DMS114 treated with DMSO at 0.1 percent for 48 hours (cell line): Measurements from ENCODE around the gene AFAP1L1.

ENCODE experiments used
- DNase-seq: peaks from one replicate; lab custom pipeline; 2025; ENCODE audit not compliant: unreplicated experiment; lab: John Stamatoyannopoulos, UW

Gene AFAP1L1

DNA sequence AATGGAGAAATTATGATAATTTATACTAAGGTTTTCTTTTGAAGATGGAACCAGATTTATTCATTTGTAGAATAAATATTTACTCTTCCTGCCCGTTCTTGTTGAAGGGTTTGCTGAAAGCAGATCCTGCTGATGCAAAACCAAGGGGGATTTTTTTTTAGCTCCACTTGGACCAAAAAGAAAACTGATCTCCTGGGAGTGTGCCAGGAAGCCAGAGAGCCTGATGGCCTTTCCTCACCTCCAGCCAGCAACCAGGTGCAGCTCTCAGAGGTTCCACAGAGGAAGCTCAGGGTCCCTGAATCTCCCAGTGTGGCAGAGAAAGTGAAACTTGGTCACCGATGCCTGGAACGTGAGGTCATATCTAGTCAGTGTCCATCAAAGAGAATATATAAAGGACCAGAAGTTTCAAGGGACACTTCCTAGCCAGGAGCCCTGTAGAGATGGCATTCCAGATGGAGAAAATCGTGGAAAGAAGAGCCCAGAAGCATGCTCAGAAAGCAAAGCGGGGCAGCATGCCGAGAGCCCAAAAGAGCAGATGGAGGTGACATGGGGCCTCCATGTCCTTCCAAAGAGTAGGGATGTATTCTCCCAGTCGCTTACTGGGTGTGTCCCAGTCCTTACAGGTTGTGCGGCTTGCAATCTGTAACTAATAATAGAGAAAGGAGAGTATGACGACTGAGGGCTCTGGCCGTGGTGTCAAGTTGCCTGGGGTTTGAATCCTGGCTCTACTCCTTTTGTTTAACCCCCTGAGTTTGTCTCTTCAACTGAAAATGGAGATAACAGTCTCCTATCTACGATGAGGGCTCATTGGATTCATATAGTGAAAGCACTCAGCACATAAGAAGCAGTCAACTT, 12.2 kb downstream of the AFAP1L1 start:
- DNase-seq: no peak

DNA sequence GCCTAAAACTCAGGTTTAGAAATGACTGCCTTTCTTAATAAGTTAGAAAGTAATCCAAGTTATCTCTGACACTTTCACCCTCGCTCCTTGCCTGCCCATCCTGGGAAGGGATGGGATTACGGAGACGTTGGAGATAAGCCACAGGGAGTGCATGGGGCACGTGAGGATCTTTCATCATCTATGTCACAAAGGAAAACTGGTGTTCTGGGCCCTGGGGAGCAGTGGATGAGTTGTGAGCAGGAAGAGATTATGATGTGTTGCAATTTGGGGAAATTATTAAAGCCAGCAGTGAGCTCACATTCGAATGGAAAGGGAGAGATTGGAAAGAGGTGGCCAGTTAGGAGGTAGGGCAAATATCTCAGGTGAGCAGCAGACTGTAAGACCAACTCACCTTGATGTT, 12.8 kb downstream of the AFAP1L1 start:
- DNase-seq: no peak

DNA sequence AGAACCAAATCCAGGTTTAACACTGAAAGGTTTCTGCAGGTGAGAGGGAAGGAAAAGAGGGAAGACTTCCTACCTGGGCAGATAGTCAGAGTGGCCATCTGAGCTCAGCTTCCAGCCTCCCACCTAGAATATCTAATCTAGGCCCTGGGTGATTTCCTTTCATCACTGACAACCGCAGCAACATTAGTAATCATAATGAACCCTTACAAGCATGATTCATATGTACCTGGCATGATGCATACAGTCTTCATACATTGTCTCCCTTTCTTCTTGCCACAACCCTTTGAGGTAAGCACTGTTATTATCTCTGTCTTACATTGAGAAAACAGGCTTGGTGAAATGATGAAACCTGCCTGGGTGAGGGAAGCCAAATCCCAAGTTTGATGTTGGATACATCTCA, 13.5 kb downstream of the AFAP1L1 start:
- no peak for DNase-seq

DNA sequence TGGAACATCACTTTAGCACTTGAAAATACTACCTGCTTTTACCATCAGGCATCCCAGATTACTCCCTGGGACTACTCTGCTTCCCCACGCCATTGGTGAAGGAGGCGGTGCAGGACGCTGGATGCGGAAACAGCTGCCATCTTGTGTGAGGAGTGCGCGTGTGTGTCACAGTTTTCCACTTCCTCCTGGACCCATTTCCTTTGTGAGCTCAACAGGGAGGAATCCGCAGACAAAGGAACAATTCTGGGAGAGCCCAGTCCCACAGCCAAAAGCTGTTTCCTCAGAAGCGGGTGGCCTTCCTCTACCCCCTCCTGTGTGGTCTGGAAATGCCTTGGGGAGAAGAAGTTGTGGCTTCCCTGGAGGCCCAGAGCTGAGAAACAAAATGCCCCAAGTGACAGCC, 16.8 kb downstream of the AFAP1L1 start:
- DNase-seq: no peak

DNA sequence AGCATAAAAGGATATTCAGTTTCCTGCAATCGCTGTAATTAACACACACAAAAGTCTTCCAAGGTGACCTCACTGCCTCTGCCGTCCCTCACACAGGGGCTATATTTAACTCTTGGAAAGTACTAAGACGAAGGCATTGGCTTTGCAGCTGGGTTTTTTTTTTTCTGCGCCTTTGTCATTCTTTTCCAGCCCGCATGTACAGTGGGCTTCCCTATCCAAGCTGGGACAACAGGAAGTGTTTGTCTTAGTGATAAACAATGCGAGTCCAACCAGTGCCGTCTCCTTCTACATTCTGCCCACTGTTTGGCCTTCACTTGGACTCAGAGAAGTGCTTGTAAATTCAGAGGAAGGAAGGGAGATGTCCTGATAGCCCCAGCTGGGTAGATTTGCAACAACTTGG, 17.6 kb downstream of the AFAP1L1 start:
- DNase-seq: no peak

DNA sequence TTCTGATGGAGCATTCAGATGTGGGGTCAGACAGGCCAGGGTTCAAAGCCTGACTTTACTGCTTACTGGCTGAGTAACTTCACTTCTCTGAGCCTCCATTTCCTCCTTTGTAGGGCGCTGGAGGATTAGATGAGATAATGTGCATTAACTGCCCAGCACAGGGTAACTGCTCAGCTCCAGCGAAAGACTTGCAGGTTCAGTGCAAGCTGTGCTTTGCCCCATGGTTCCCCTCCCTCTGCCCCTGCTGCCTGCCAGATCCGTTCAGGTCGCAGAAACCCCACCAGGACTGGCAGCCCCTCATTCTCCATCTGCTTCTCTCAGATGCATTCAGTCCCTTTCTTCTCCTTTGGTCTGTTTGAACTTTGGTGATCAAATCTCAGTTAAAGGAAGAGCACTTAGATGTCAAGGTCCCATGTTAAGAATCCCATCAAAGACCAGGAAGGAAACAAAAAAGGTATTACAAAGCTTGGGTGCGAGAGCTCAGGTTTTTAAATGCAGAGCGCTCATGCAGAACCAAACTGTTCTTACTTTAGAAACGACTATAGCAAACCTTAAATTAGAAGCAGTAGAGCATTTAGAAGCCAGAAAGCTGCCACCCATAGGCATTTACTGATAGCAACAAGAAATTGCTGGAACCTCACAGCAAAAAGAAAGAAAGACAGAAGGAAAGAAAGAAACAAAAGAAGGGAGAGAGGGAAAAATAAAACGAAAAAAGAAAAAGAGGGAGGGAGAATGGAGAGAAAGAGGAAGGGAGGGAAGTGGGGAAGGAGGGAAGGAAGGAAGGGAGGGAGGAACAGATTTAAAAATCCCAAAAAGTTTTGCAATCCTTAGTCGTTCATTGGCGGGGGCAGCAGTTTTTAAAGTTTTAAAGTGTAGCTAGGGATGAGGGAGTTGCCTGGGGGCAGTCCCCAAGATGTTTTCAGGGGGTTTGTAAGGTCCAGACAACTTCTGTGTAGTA, 23.5 kb downstream of the AFAP1L1 start:
- no peak for DNase-seq

DNA sequence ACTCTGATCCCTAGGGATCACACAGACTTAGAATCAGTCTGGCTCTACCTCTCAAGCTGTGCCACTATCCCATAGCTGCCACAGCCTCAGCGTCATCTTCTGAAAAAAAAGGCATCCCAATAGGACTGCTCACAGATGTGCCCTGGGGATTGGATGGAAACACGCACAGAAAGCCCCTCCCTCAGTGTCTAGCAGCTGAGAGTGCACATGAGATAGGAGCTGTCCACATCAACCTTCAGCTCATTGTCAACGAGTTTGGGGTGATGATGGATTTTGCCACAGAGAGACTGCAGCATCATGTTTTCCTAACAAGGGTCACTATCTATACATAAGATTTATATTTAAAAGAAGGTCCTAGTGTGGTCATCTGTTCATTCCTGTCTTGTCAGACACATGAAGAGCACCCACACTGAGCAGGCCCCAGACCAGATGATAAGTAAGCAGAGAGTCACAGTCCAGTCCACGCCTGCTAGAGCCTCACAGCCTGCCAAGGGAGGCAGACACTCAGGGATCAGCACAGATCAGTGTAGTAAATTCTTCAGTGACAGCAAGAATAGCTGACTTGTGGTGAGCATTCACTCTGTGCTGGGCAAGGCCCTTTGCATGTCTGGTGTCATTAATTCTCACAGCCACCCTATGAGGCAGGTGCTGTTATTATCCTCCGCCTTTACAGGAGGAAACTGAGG, 25.8 kb downstream of the AFAP1L1 start:
- no peak for DNase-seq

DNA sequence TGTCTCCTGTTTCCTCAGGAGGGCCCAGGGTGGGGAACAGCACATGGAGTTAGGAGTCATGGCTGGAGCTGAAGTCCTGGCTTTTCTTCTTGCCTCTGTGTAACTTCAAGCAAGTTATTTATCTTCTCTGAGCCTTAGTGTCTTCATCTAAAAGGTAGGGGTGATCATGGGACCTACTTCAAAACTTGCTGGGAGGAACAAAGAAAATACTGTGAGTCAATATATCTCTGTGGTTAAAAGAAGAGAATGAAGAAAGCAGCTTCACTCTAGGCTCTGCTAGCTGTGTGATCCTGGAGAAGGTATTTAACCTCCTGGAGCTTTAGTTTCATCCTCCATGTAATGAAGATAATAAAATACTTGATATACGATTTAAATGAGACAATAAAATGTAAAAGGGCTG, 26.5 kb downstream of the AFAP1L1 start:
- no peak for DNase-seq

DNA sequence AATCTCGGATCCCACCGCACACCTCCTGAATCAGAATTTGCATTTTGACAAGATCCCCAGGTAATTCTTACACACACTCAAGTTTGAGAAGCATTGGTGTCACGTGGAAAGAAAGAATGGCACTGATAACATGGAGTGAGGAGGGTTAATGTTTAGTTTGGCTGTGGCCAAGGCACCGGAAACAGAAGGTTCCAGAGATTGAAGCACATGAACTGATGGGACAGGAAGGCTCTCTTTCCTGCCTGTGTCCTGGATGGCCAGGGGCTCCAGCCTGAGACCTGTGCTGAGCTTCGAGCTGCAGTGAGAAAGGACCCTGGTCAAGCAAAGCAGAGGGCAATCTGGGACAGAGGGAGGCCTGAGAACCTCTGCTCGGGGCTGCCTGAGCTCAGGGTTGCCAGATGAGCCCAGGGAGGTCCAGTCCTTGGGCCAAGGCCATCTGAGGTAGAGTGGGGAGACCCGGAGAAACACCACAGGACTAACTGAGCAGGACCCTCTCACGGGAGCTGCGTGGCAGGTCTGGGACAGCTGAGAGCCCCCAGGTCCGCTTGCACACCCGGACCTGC, 27.3 kb downstream of the AFAP1L1 start:
- no peak for DNase-seq

DNA sequence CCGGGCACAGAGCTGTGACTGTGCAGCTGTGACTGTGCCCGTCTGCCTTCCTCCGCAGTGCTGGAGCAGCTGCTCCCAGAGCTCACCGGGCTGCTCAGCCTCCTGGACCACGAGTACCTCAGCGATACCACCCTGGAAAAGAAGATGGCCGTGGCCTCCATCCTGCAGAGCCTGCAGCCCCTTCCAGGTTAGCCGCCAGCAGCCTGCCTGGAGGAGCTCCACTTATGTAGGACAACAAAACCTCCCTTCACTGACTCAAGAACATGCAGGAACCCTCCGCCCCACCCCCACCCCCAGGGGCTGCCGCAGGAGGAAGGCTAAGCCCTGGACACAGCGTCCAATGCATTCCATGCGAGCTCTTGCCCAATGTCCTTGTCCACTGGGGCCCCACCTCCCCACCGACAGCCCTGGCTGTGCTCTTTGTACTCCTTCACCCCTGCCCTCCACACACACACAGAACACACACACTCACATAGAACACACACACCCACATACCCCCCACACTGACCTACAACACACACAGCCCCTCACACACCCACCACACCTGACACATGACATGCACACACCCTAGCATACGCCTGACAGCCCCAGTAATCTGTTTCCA, 27.9 kb downstream of the AFAP1L1 start:
- DNase-seq: no peak

DNA sequence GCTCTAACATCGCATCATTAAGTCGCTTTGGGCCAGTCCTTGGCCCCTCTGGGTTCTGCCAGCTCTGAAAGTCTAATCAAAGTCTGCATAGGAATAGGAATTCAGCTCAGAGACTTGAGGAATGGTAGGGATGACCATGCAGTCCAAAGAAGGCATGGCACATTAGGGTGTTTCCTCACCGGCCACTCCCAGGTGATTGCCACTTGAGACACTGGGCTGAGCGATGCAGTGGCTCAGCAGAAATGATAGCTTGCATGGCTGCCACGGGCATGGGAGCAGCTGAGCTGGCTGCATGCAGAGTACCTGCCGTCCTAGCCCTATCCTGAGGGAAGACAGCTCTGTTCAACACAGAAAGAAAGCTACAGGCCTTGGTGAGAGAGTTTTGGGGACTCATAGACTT, 28.8 kb downstream of the AFAP1L1 start:
- DNase-seq: no peak

DNA sequence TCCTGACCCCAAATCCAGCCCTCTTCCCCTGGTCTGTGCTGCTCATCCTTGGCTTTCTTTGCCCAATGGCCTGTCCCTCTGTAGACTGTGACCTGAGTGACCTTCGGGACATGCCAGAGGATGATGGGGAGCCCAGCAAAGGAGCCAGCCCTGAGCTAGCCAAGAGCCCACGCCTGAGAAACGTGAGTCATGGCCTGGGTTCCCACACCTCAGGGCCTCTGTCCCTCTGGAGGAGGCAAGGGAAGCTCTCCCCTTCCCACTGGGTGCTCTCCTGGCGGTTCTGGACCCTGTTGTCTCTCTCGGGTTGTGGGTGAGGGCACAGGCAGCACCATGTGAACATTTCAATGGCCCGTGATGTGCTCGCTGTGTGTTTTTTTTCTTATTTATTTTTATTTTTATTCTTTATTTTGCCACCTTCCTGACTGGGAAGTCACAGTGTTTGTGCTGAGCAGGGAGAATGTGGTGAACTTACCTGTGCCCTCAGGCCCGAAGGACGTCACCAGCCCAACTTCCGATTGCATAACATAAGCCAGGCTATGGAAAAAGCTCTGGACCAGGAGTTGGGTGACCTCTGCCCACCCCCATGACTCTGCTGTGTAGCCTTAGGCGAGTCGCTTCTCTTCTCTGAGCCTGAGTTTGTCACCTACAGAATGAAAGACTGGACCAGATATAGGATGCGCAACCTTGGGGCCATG, 29.5 kb downstream of the AFAP1L1 start:
- DNase-seq: no peak

DNA sequence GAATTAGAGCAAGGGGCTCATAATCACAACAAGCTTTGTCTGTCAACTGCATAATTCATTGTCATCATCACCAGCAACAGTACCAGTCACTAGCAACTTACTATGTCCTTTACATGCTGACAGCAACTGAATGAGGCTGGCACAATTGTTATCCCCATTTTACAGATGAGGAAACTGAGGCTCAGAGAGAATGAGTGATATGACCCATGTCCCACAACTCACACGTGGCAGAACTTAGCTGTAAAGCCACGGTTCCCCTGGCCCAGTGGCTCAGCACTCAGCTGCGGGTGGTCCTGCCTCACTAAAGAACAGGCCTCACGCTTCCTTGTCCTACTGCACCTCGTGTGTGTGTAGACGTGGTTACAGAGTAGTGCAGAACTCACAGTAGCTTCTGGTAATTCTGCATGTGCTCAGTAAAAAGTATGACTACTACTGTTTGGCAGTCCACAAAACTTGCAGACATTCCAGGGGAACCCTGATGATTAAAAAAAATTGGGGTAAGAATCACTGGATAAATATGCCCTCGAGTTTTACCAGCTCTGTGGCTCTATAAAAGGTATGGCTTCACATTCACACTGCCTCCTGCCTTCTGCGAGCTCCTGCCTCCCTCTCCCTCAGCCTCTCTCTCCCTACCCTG, 30.2 kb downstream of the AFAP1L1 start:
- DNase-seq: no peak

DNA sequence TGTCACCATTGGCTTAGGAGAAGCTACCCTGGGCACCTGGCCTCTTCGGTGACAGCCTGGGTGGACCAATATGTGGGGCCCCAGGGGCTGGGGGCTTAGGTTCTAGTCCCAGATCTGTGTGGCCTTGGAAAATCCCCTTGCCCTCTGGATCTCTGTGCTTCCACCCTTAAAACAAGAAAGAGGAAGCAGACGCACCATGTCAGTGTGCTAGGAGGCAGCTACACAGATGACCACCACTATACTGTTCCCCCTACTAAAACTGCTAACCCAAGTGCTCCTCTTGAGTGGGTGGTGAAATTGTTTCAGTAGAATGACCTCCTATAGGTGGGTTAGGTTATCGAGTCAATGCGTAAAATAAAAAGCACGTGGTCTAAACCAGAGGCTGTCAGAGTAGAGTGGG, 31.0 kb downstream of the AFAP1L1 start:
- DNase-seq: no peak

DNA sequence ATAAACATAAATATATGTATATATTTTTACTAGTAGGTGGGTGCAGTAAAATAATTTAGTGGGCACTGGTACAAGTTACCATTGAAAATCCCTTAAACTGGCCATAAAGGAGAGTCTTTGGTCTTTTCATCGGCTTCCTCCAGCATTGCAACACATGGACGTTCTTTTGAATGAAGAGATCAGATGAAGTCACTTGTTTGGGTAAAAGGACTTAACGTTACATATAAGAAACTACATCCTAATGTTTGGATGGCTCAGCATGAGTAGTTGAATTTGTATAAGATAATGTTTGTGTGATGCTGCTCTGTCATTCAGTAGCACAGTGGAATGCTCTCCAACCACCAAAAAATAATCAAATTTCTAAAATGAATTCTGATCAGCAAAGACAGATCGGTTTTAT, 31.6 kb downstream of the AFAP1L1 start:
- DNase-seq: no peak

DNA sequence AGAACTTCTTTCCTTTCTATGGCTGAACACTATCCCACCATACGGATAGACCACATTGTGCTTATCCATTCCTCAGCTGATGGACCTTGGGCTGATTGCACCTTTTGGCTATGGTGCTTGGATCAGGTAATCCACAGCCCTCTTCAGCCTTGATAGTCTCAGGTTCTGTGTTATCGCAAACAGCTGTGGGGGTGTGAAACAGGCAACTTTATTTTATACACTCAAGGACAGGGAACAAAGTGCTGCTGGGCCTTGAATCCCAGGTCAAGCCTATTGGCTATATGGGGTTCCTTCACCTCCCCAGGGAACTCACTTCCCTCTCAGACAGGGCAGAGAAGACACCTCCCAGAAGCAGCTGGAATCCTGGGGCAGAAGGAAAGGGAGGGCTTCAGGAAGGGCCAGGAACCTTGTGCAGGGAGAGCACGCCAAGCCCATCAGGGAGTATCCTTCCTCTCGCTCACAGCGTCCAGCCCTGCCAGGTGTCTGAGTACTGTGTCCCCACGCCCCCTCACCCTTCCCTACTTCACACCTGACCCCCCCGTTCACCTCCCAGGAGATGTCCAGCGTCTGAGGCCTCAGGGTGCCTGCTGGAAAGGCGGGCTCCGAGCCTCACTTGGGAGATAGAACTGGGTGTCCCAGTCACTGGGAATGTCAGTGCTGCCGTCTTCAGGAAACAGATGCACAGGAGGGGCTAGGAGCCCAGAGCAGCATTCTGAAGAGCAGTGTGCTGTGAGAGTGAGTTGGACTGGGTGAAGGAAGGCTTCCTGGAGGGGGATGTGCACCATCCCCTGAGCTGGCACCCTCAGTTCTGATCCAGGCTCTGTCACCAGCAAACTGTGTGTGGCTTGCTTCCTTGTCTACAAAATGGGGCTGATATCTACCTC, 32.8 kb downstream of the AFAP1L1 start:
- no peak for DNase-seq

DNA sequence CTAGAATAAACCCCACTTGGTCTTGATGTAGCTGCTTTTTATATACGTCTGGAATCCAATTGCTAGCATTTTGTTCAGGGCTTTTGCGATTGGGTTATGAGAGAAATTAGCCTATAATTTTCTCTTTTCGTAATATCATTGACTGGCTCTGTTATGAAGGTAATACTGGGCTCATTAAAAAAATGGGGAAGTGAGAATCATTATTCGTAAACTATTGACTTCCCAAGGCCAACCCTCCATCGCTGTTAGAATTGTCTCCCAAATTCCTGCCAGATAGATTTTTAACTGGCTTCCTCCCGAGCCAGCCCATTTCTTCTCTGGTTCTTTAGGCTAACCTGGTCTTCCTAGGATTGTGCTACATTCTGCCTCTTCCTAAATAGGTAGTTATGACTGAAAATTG, 37.7 kb downstream of the AFAP1L1 start:
- no peak for DNase-seq

DNA sequence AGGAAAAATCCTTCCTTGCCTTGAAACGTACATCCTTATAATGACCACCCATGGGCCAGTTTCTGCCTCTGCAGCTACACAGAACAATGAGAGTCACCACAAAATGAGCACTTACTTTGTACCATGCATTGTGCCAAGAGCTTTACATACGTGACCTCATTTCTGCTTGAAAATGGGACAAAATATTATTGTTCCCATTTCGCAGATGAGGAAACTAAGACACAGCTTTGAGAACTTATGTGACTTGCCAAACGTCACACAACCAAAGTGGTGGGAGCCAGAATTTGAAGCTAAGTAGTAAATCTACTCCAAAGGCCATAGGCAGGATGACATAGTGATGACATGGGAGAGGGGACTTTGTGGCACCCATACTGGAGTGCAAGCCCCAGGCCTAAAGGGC, 38.8 kb downstream of the AFAP1L1 start:
- DNase-seq: no peak
